Measurements from ENCODE around the gene STXBP5. TPM values are rescaled to one million over a fixed set of nuclear protein-coding genes. Genes with fewer than 3 reads are reported as not detected.

Gene STXBP5
- total RNA-seq, 4 donors from 2014 or later, result 18.1 to 22.1 (median 20.0) TPM

DNA sequence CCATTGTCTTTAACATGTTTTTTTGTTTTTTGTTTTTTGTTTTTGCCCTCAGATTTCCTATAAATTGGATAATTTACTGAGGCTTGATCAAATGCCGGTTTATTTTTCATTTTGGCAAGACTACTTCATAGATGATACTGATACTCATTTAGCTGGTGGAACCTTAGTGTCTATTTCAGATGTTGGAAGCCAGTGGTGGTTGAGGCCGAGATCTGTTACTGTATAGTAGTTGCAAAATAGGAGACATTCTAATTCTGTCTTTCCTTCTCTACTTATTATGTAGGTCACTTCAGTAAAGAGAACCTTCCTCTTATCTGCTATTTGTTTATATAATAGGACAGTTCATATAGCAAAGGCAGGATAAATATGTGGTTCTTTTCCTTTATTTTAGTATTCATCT, 63.4 kb downstream of the STXBP5 start:
- intact Hi-C loops (cut with DNase I), result no loop called here
- Histone ChIP-seq H3K27ac (replicated peaks in 1 of 4) (no peak overlapping the region), H3K4me1 (no peaks in the 10 kb centered on the region), H3K36me3 (peaks cover 0 to 41% (median 4%) of the 10 kb centered on the region in 4 donors), H3K27me3 (no peaks in the 10 kb centered on the region), H3K4me3 (no peak overlapping the region), H3K9me3 (no peaks in the 10 kb centered on the region)
- WGBS, result 94% methylated on average over 2 of the region's 2 CpGs
- TF ChIP-seq POLR2AphosphoS5 (IDR thresholded peaks at IDR 0.05), result no peak
- TF ChIP-seq POLR2A (IDR thresholded peaks at IDR 0.05; ENCODE audit: low read depth), result no peak
- TF ChIP-seq EP300 (IDR thresholded peaks at IDR 0.05), result no peak
- TF ChIP-seq, protein P1, sequence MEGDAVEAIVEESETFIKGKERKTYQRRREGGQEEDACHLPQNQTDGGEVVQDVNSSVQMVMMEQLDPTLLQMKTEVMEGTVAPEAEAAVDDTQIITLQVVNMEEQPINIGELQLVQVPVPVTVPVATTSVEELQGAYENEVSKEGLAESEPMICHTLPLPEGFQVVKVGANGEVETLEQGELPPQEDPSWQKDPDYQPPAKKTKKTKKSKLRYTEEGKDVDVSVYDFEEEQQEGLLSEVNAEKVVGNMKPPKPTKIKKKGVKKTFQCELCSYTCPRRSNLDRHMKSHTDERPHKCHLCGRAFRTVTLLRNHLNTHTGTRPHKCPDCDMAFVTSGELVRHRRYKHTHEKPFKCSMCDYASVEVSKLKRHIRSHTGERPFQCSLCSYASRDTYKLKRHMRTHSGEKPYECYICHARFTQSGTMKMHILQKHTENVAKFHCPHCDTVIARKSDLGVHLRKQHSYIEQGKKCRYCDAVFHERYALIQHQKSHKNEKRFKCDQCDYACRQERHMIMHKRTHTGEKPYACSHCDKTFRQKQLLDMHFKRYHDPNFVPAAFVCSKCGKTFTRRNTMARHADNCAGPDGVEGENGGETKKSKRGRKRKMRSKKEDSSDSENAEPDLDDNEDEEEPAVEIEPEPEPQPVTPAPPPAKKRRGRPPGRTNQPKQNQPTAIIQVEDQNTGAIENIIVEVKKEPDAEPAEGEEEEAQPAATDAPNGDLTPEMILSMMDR (IDR thresholded peaks at IDR 0.05), result no peak
- no peak for DNase-seq (ENCODE audit: extremely low spot score)

DNA sequence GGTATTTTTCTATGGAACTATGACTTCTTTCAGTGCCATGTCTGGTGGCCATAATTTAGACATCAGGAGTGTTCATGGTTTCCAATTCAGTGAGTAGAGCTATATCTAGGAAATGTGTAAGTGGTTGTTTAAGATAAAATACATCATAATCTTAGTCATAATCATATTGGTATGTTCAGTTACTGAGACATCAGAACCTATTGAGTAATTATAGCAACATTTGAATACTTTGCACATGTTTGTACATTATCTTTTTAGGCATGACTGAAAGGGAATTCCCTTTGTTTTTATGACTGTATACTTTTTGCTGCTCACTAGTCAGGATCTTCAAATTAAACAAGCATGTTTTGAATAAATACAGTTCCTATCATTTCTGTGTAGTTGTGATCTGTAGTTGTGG, 64.0 kb downstream of the STXBP5 start:
- Histone ChIP-seq H3K36me3 (peaks cover 0 to 41% (median 4%) of the 10 kb centered on the region in 4 donors), H3K27me3 (no peaks in the 10 kb centered on the region), H3K4me1 (no peaks in the 10 kb centered on the region), H3K27ac (replicated peaks in 1 of 4) (no peak overlapping the region), H3K9me3 (no peaks in the 10 kb centered on the region), H3K4me3 (no peak overlapping the region)
- no peak for DNase-seq (ENCODE audit: extremely low spot score)
- TF ChIP-seq POLR2AphosphoS5 (IDR thresholded peaks at IDR 0.05), result no peak
- no peak for TF ChIP-seq POLR2A (IDR thresholded peaks at IDR 0.05; ENCODE audit: low read depth)
- TF ChIP-seq, protein P1 (IDR thresholded peaks at IDR 0.05), result no peak
- no peak for TF ChIP-seq EP300 (IDR thresholded peaks at IDR 0.05)
- intact Hi-C loops (cut with DNase I), result no loop called here

DNA sequence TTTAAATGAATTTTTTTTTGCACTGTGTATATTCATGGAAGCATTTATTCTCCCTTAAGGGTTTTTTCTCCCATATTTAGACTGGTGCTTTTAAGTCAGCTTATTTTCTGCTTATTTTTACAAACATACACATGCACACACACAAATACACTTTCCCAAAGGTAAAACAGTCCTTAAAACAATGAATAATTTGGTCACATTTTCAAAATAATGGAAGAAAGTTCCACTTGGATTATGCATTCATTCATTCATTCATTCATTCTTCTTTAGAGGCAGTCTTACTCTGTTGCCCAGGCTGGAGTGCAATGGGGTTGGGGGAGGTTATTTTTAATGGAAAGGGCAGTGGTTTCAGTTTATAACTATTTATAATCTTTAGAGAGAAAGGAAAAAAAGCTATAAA, 69.8 kb downstream of the STXBP5 start:
- no peaks in the 10 kb centered on the region for H3K27me3 ChIP-seq
- H3K4me3 ChIP-seq, result no peak overlapping the region
- H3K27ac ChIP-seq (replicated peaks in 1 of 4), result no peak overlapping the region
- no peaks in the 10 kb centered on the region for H3K4me1 ChIP-seq
- no peak for TF ChIP-seq POLR2A (IDR thresholded peaks at IDR 0.05; ENCODE audit: low read depth)
- TF ChIP-seq, protein P1 (IDR thresholded peaks at IDR 0.05), result no peak
- H3K36me3 ChIP-seq, result peaks cover 0 to 23% (median 10%) of the 10 kb centered on the region in 4 donors
- DNase-seq (ENCODE audit: extremely low spot score), result no peak
- H3K9me3 ChIP-seq, result no peaks in the 10 kb centered on the region
- intact Hi-C loops (cut with DNase I), result no loop called here

DNA sequence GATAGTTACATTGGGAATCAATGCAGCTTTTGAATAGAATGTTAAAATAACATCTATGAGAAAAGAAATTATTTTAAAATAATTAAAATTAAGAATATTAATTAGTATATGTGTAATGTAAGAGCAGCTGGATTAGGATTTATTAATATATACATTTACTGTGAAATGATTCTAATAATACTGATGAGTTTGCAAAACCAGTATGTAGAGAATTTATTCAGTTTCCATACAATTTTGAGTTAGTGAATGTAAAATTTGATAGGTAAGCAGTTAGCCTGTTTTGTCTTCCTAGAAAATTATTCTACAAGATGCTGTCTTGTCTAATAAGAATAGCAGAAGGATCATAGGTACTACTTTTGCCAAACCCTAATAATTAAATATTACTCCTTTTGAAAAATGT, 70.6 kb downstream of the STXBP5 start:
- Histone ChIP-seq H3K4me3 (no peak overlapping the region), H3K27me3 (no peaks in the 10 kb centered on the region), H3K9me3 (no peaks in the 10 kb centered on the region), H3K27ac (replicated peaks in 1 of 4) (no peak overlapping the region), H3K36me3 (peaks cover 0 to 17% (median 10%) of the 10 kb centered on the region in 4 donors), H3K4me1 (no peaks in the 10 kb centered on the region)
- intact Hi-C loops (cut with DNase I), result no loop called here
- TF ChIP-seq, protein P1 (IDR thresholded peaks at IDR 0.05), result no peak
- TF ChIP-seq POLR2A (IDR thresholded peaks at IDR 0.05; ENCODE audit: low read depth), result no peak
- no peak for TF ChIP-seq POLR2AphosphoS5 (IDR thresholded peaks at IDR 0.05)
- TF ChIP-seq EP300 (IDR thresholded peaks at IDR 0.05), result no peak
- DNase-seq (ENCODE audit: extremely low spot score), result no peak

DNA sequence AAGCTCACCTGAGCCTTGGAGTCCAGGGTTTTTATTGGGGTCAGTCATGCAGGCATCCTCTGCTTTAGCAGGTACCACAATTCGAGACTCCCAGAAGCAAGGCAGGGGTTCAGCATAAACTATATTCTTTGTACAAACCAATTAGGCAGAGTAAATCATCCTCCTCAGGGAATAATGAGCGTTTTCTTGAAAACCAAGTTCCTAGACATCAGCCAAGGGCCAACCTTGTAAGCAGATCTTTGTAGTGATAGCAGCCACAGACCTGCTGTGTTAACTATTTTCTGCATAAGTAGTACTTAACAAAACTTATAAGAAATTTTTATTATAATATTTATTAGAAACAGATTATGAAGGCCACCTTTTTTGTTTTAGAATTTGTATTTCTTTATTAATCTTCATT, 74.7 kb downstream of the STXBP5 start:
- 92% methylated on average over 2 of the region's 2 CpGs for WGBS
- peaks cover 0 to 20% (median 14%) of the 10 kb centered on the region in 4 donors for H3K36me3 ChIP-seq
- no peaks in the 10 kb centered on the region for H3K9me3 ChIP-seq
- TF ChIP-seq POLR2A (IDR thresholded peaks at IDR 0.05; ENCODE audit: low read depth), result no peak
- TF ChIP-seq, protein P1 (IDR thresholded peaks at IDR 0.05), result no peak
- no peak for TF ChIP-seq POLR2AphosphoS5 (IDR thresholded peaks at IDR 0.05)
- TF ChIP-seq EP300 (IDR thresholded peaks at IDR 0.05), result no peak
- intact Hi-C loops (cut with DNase I), result no loop called here
- H3K4me1 ChIP-seq, result peaks cover 0 to 4% (median 0%) of the 10 kb centered on the region in 4 donors
- no peak overlapping the region for H3K4me3 ChIP-seq
- no peaks in the 10 kb centered on the region for H3K27me3 ChIP-seq
- no peak for DNase-seq (ENCODE audit: extremely low spot score)
- H3K27ac ChIP-seq (replicated peaks in 1 of 4), result no peak overlapping the region

All from esophagus muscularis mucosa (tissue), 4 donors.